Progenitor cell of endocrine pancreas (in vitro differentiated cells): ENCODE data around the gene SLC2A2. TPM values are rescaled to one million over a fixed set of nuclear protein-coding genes. Genes with fewer than 3 reads are reported as not detected.
"Not testable (repeated sequence)": the region's sequence is repeated elsewhere in the genome, so short reads cannot be mapped to it uniquely, and the experiment has no call there.

Experiments used
- DNase-seq: peaks from one replicate; pipeline ENCODE4 v3.0.0; 2021; ENCODE audit warnings: low spot score; ENCODE audit not compliant: unreplicated experiment
- H3K27ac Mint-ChIP-seq: 2 replicates; pipeline ENCODE4 v1.8.0; 2021; ENCODE audit warnings: mild to moderate bottlenecking, moderate library complexity, mixed read lengths
- H3K27me3 Mint-ChIP-seq: 2 replicates; pipeline ENCODE4 v1.8.0; 2021; ENCODE audit warnings: mixed read lengths
- H3K36me3 Mint-ChIP-seq: 2 replicates; pipeline ENCODE4 v1.8.0; 2022; ENCODE audit warnings: mixed read lengths; ENCODE audit not compliant: insufficient read depth
- H3K4me1 Mint-ChIP-seq: 2 replicates; pipeline ENCODE4 v1.8.0; 2021; ENCODE audit warnings: low read depth, mixed read lengths
- H3K4me3 Mint-ChIP-seq: 2 replicates; pipeline ENCODE4 v1.8.0; 2021; ENCODE audit warnings: low read depth, mild to moderate bottlenecking, moderate library complexity, mixed read lengths
- H3K9me3 Mint-ChIP-seq: 2 replicates; pipeline ENCODE4 v1.8.0; 2021; ENCODE audit warnings: low read depth, mixed read lengths
- CTCF ChIP-seq: fragments of 200-600 bp; sonication (generic); IDR thresholded peaks from one replicate; pipeline ENCODE4 v1.5.0; 2021; ENCODE audit warnings: antibody characterized with exemption, mild to moderate bottlenecking; ENCODE audit not compliant: unreplicated experiment
- total RNA-seq: library from RNA; stranded (reverse); gene quantifications from 2 replicates; pipeline ENCODE4 v1.2.1, GENCODE V29; 2021

Gene SLC2A2
- total RNA-seq, 1 donor from 2014 or later, result 1.5 TPM

DNA sequence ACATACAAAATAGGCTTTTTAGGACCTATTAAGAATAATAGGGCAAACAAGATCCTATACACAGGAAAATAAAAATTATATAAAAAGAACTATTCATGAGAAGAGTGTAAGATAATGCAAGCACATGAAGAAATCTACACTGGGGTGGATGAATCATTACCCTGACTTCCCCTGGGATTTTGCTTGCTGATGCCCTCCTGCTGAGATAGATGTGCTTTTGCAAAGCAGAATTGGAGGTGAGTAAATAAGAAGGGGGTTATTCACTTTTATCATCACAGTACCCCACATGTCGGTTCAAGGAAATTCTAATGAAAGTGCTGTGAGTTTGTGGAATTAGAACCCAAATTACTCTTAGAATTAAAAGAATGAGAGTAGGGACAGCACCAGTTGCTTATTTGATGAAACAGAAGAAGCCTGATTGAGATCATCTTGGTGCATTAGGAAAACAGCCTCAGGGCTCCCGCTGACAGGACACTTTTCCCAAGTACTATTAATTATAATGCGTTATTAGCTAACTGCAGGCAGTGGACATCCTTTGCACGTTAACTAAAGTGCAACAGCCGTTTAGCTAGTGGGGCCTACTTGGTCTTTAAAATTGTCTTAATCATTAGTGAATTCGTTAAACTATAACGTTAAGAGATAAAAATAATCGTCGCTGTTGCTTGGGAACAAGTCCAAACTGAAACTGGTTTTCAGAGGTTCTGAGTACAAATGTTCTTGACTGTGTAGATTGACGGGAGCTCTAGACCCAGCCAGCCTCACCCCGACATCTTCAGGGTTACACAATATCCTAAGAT, 48.4 kb downstream of the SLC2A2 start:
- Mint-ChIP-seq H3K4me3 (no peak overlapping the region), H3K4me1 (peaks cover 4% of the 10 kb centered on the region), H3K27me3 (no peaks in the 10 kb centered on the region), H3K27ac (no peak overlapping the region), H3K9me3 (peaks cover 11% of the 10 kb centered on the region), H3K36me3 (no peaks in the 10 kb centered on the region)
- TF ChIP-seq CTCF, result no peak
- DNase-seq, result no peak

DNA sequence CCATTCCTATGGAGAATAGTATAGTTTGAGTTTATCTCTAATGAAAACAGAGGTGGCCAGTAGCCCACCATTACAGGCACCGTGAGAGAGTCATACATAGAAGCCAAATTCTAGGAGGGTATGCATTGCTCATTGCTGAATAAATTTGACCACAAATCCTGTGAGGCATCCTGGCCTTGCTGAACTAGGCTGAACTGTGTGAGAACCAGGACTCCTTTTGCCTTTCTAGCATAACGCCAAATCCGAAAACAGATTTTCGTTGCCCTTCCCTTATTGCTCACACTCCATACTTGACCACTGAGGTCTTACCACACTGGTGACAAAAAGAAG, 50.4 kb downstream of the SLC2A2 start:
- TF ChIP-seq CTCF, result no peak
- Mint-ChIP-seq H3K27me3 (no peaks in the 10 kb centered on the region), H3K27ac (no peak overlapping the region), H3K9me3 (peaks cover 20% of the 10 kb centered on the region), H3K4me3 (no peak overlapping the region), H3K4me1 (peaks cover 3% of the 10 kb centered on the region), H3K36me3 (peaks cover 4% of the 10 kb centered on the region)
- no peak for DNase-seq

GRCh38 chr3:170975283-170976189, 51.0 kb downstream of the SLC2A2 start:
- no peak overlapping the region for H3K27ac Mint-ChIP-seq

DNA sequence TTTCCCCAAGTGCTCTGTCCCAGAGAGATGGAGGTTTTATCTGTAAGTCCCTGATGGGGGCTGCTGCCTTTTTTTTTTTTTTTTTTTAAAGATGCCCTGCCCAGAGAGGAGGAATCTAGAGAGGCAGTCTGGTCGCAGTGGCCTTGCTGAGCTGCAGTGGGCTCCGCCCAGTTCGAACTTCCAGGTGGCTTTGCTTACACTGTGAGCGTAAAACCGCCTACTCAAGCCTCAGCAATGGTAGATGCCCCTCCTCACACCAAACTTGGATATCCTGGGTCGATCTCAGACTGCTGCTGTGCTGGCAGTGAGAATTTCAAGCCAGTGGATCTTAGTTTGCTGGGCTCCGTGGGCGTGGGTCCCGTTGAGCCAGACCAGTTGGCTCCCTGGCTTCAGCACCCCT, 51.6 kb downstream of the SLC2A2 start:
- Mint-ChIP-seq H3K4me3 (no peak overlapping the region), H3K4me1 (peaks cover 3% of the 10 kb centered on the region), H3K27ac (no peak overlapping the region), H3K27me3 (no peaks in the 10 kb centered on the region), H3K9me3 (peaks cover 33% of the 10 kb centered on the region), H3K36me3 (peaks cover 4% of the 10 kb centered on the region)
- no peak for DNase-seq
- no peak for TF ChIP-seq CTCF

More at GRCh38 chr3:170975283-170976189, 51.0 kb downstream of the SLC2A2 start:
- Mint-ChIP-seq H3K9me3 (peaks cover 26% of the 10 kb centered on the region), H3K4me3 (no peak overlapping the region), H3K27me3 (no peaks in the 10 kb centered on the region), H3K4me1 (peaks cover 3% of the 10 kb centered on the region), H3K36me3 (peaks cover 4% of the 10 kb centered on the region)
- DNase-seq, result no peak
- TF ChIP-seq CTCF, result no peak

DNA sequence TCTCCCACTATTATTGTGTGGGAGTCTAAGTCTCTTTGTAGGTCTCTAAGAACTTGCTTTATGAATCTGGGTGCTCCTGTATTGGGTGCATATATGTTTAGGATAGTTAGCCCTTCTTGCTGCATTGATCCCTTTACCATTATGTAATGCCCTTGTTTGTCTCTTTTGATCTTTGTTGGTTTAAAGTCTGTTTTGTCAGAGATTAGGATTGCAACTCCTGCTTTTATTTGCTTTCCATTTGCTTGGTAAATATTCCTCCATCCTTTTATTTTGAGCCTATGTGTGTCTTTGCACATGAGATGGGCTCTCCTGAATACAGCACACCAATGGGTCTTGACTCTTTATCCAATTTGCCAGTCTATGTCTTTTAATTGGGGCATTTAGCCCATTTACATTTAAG, 53.6 kb downstream of the SLC2A2 start:
- H3K27me3 Mint-ChIP-seq, DNase-seq, H3K4me1 Mint-ChIP-seq, H3K27ac Mint-ChIP-seq, H3K36me3 Mint-ChIP-seq, H3K4me3 Mint-ChIP-seq: not testable (repeated sequence)
- H3K9me3 Mint-ChIP-seq, result peaks cover 30% of the 10 kb centered on the region
